Stomach (tissue), 19 donors: ENCODE measurements around the gene LYVE1. TPM values are rescaled to one million over a fixed set of nuclear protein-coding genes. Genes with fewer than 3 reads are reported as not detected.

ENCODE experiments used
- DNase-seq, 2 donors: peaks; one replicate each; pipeline versions ENCODE4 v3.0.0 to v3.0.0-alpha.2; 2013 to 2019
- H3K27ac ChIP-seq, 5 donors: fragments of 200-600 bp in 4 of 5; sonication (generic) in 4 of 5; one replicate each; pipeline ENCODE4 v1.5.1; 2013 to 2019; ENCODE audit warnings: mild to moderate bottlenecking in 1 of 5, moderate library complexity in 1 of 5
- H3K27me3 ChIP-seq, 3 donors: fragments of 200-600 bp; sonication (generic); one replicate each; pipeline ENCODE4 v1.5.1; 2017 to 2019; ENCODE audit warnings: mixed run types in 1 of 3
- H3K36me3 ChIP-seq, 4 donors: fragments of 200-600 bp; sonication (generic); 1 replicate in 3 of 4; 2 replicates in 1 of 4; pipeline ENCODE4 v1.5.1; 2016 to 2019
- H3K4me1 ChIP-seq, 4 donors: fragments of 200-600 bp; sonication (generic); one replicate each; pipeline ENCODE4 v1.5.1; 2016 to 2019
- H3K4me3 ChIP-seq, 4 donors: fragments of 200-600 bp; sonication (generic) in 3 of 4; one replicate each; pipeline ENCODE4 v1.5.1; 2016 to 2019; ENCODE audit warnings: mild to moderate bottlenecking in 1 of 4
- H3K9me3 ChIP-seq, 4 donors: fragments of 200-600 bp; sonication (generic); one replicate each; pipeline ENCODE4 v1.5.1; 2016 to 2019
- CTCF ChIP-seq, 7 experiments: fragments of 450-650 bp in 4 of 7; fragments of 200-600 bp in 3 of 7; sonication (generic) in 3 of 7; IDR thresholded peaks; one replicate each; pipeline ENCODE4 v1.5.1; 2016 to 2019; ENCODE audit warnings: antibody characterized with exemption in 7 of 7, control low read depth in 2 of 7, mild to moderate bottlenecking in 1 of 7
- EP300 ChIP-seq: sonication (generic); formaldehyde crosslinking; IDR thresholded peaks from one replicate; pipeline ENCODE4 v1.6.1; 2017; ENCODE audit warnings: antibody characterized with exemption
- POLR2A ChIP-seq, 4 donors: fragments of 450-650 bp; IDR thresholded peaks; one replicate each; pipeline ENCODE4 v1.6.1; 2016; ENCODE audit warnings: antibody characterized with exemption in 4 of 4, control low read depth in 2 of 4, mild to moderate bottlenecking in 1 of 4, moderate library complexity in 1 of 4
- POLR2AphosphoS5 ChIP-seq, 3 donors: sonication (generic); formaldehyde crosslinking; IDR thresholded peaks; one replicate each; pipeline ENCODE4 v1.6.1; 2016; ENCODE audit warnings: antibody characterized with exemption in 3 of 3
- WGBS, 5 donors: extraction: QIAGEN DNeasy Blood & Tissue Kit in 3 of 5; methylation state at CpG; one replicate each; pipeline versions ENCODE4 v1.1.5 to v1.1.7; 2013 to 2018; 5-methylcytosine and 5-hydroxymethylcytosine counted together
- intact Hi-C: fragments of 100-400 bp; cut with DNase I; formaldehyde crosslinking; loops from one replicate; pipeline ENCODE4 v1.15.1; 2023; ENCODE audit warnings: low total_unique reads
- long read RNA-seq, 10 donors: transcript quantifications; one replicate each; lab custom pipeline, GENCODE V29; 2026
- polyA plus RNA-seq, 3 donors: library from polyadenylated mRNA; stranded (reverse); fragments of 200-250 nt; gene quantifications; one replicate each; pipeline ENCODE4 v1.2.3, GENCODE V29; 2013
- total RNA-seq, 5 donors: library from RNA; depleted of rRNA; stranded (reverse); fragments of >200 nt; gene quantifications; one replicate each; pipeline versions ENCODE4 v1.1.0 to v1.2.3, GENCODE V29; 2014 to 2016
- donor health status: healthy with polysubstance abuse.
- donor health status: Bipolar disorder and iron deficiency.
- donor health status: healthy.

LYVE1 gene
- total RNA-seq (100 to 1,000 TPM in 1 of 5 donors, 10 to 100 TPM in 3, 1 to 10 TPM in 1; 5.2 to 149 (median 26.8) TPM), polyA plus RNA-seq (10 to 100 TPM in 1 of 3 donors, 1 to 10 TPM in 2; 7.3 to 14.4 (median 8.6) TPM)
- long read RNA-seq, donor 1, partial matches to known transcripts, result 9 of 12 reads
- long read RNA-seq, donor 1, other reads (novel, unspliced or antisense), result 0 of 12 reads
- long read RNA-seq, donor 2, transcript LYVE1-201 (6 exons, 3,273 nt), result major isoform, 6 of 13 reads
- long read RNA-seq, donor 2, partial matches to known transcripts, result 7 of 13 reads
- long read RNA-seq, donor 2, other reads (novel, unspliced or antisense), result 0 of 13 reads
- long read RNA-seq, donor 3, partial matches to known transcripts, result 0 of 4 reads
- long read RNA-seq, donor 3, other reads (novel, unspliced or antisense), result 0 of 4 reads
- long read RNA-seq, donor 4, result 0 reads
- long read RNA-seq, donor 5, transcript LYVE1-201 (6 exons, 3,273 nt), result major isoform, 16 of 40 reads
- long read RNA-seq, donor 5, partial matches to known transcripts, result 24 of 40 reads
- long read RNA-seq, donor 5, other reads (novel, unspliced or antisense), result 0 of 40 reads
- long read RNA-seq, donor 6, transcript LYVE1-201 (6 exons, 3,273 nt), result major isoform, 17 of 60 reads
- long read RNA-seq, donor 6, partial matches to known transcripts, result 43 of 60 reads
- long read RNA-seq, donor 6, other reads (novel, unspliced or antisense), result 0 of 60 reads
- long read RNA-seq, donor 7, transcript LYVE1-201 (6 exons, 3,273 nt), result major isoform, 11 of 17 reads
- long read RNA-seq, donor 7, partial matches to known transcripts, result 6 of 17 reads
- long read RNA-seq, donor 7, other reads (novel, unspliced or antisense), result 0 of 17 reads
- long read RNA-seq, donor 8, transcript LYVE1-201 (6 exons, 3,273 nt), result major isoform, 7 of 12 reads
- long read RNA-seq, donor 8, partial matches to known transcripts, result 5 of 12 reads
- long read RNA-seq, donor 8, other reads (novel, unspliced or antisense), result 0 of 12 reads
- long read RNA-seq, donor 9, transcript LYVE1-201 (6 exons, 3,273 nt), result major isoform, 14 of 35 reads
- long read RNA-seq, donor 9, partial matches to known transcripts, result 21 of 35 reads
- long read RNA-seq, donor 9, other reads (novel, unspliced or antisense), result 0 of 35 reads
- long read RNA-seq, donor 10, partial matches to known transcripts, result 0 of 2 reads
- long read RNA-seq, donor 10, other reads (novel, unspliced or antisense), result 0 of 2 reads

- H3K9me3 ChIP-seq, result no peaks in the 10 kb centered on the region
- WGBS, 5 donors, result 50 to 68% (median 60%) methylated on average over 7 of the region's 7 CpGs
- peak in 1 of 2 donors; percentile 71 for DNase-seq
- peak within 1 kb of the TSS in 1 of 4 donors; percentile 1 for H3K4me3 ChIP-seq
- intact Hi-C loops, result no loop called here
- no peaks in the 10 kb centered on the region for H3K4me1 ChIP-seq
- TF ChIP-seq POLR2A (IDR thresholded peaks at IDR 0.05) (no peak), POLR2AphosphoS5 (IDR thresholded peaks at IDR 0.05) (peak in 2 of 3 donors; percentile 14 to 36), EP300 (no peak), CTCF (IDR thresholded peaks at IDR 0.05) (no peak)
- H3K36me3 ChIP-seq, result peaks cover 0 to 5% (median under 1%) of the 10 kb centered on the region in 4 donors
- peak within 1 kb of the TSS; percentile 13 to 65 (median 30) for H3K27ac ChIP-seq
- H3K27me3 ChIP-seq, result no peaks in the 10 kb centered on the region
Observed at GRCh38 chr11:10568486-10568941, at the start of gene LYVE1. Gene LYVE1, minus strand, starts transcription at chr11:10568665. Its CDS starts 133 bp downstream, at chr11:10568532.

GRCh38 chr11:10617551-10617950 is 49.1 kb upstream of the LYVE1 start:
- 36 to 56% (median 48%) methylated on average over 1 of the region's 1 CpG for WGBS, 5 donors
- H3K27me3 ChIP-seq, result no peaks in the 10 kb centered on the region
- DNase-seq, result no peak
- H3K4me3 ChIP-seq, result no peak overlapping the region
- peaks cover 0 to 13% (median 3%) of the 10 kb centered on the region in 4 donors for H3K36me3 ChIP-seq
- H3K4me1 ChIP-seq, result peaks cover 0 to 18% (median 0%) of the 10 kb centered on the region in 4 donors
- H3K9me3 ChIP-seq, result no peaks in the 10 kb centered on the region
- intact Hi-C loops, result no loop called here
- no peak for TF ChIP-seq POLR2AphosphoS5 (IDR thresholded peaks at IDR 0.05)
- no peak for TF ChIP-seq CTCF (IDR thresholded peaks at IDR 0.05)
- no peak for TF ChIP-seq EP300
- TF ChIP-seq POLR2A (IDR thresholded peaks at IDR 0.05), result no peak
- H3K27ac ChIP-seq, result peak overlapping the region in 3 of 5 donors; percentile 59 to 65 (median 59)

GRCh38 chr11:10611979-10612862 is 43.8 kb upstream of the LYVE1 start:
- no peak for TF ChIP-seq CTCF (IDR thresholded peaks at IDR 0.05)
- no peak for TF ChIP-seq EP300
- TF ChIP-seq POLR2AphosphoS5 (IDR thresholded peaks at IDR 0.05), result no peak
- TF ChIP-seq POLR2A (IDR thresholded peaks at IDR 0.05), result no peak
- Histone ChIP-seq H3K4me1 (peaks cover 0 to 13% (median 3%) of the 10 kb centered on the region in 4 donors), H3K4me3 (no peak overlapping the region), H3K9me3 (no peaks in the 10 kb centered on the region), H3K36me3 (peaks cover 0 to 30% (median 11%) of the 10 kb centered on the region in 4 donors), H3K27ac (peak overlapping the region in 2 of 5 donors; percentile 42 to 47), H3K27me3 (no peaks in the 10 kb centered on the region)
- WGBS, 5 donors, result 68 to 79% (median 75%) methylated on average over 9 of the region's 9 CpGs
- DNase-seq, result no peak
- intact Hi-C loops, result no loop called here
